ENCODE data around the gene IGSF21. TPM values are rescaled to one million over a fixed set of nuclear protein-coding genes. Genes with fewer than 3 reads are reported as not detected.

The IGSF21 gene
- polyA plus RNA-seq, 1 donor (not counting 4 experiments of a cell fraction or from before 2014, with no cell fraction given) = not detected

- DNase-seq (ENCODE audit: low read depth, low spot score) = no peak
- Histone ChIP-seq H3K27ac (ENCODE audit: control insufficient read depth, insufficient read depth, low read length) (no peak overlapping the region), H3K9me1 (ENCODE audit: control insufficient read depth, extremely low read depth, insufficient read depth, low read length) (no peaks in the 10 kb centered on the region), H2AFZ (ENCODE audit: control insufficient read depth, low read length) (no peak overlapping the region), H3K9me3 (ENCODE audit: control insufficient read depth, low read depth, low read length) (no peaks in the 10 kb centered on the region), H3K36me3 (ENCODE audit: control insufficient read depth in 2 of 2, extremely low read depth in 1 of 2, insufficient read depth in 2 of 2, low read length in 2 of 2) (no peaks in the 10 kb centered on the region), H3K4me3 (ENCODE audit: control insufficient read depth in 2 of 3, extremely low read depth in 1 of 3, insufficient read depth in 2 of 3, low read depth in 1 of 3, low read length in 3 of 3) (no peak overlapping the region), H3K9ac (ENCODE audit: control insufficient read depth, extremely low read depth, insufficient read depth, low read length) (no peak overlapping the region), H3K27me3 (ENCODE audit: control insufficient read depth, extremely low read depth, insufficient read depth, low read length) (no peaks in the 10 kb centered on the region), H3K79me2 (ENCODE audit: control insufficient read depth, insufficient read depth, low read length) (no peaks in the 10 kb centered on the region), H3K4me1 (ENCODE audit: control insufficient read depth, extremely low read depth, insufficient read depth, low read length) (no peaks in the 10 kb centered on the region), H3K4me2 (ENCODE audit: control insufficient read depth, extremely low read depth, insufficient read depth, low read depth, low read length) (no peak overlapping the region), H4K20me1 (ENCODE audit: control insufficient read depth, extremely low read depth, insufficient read depth, low read length) (no peaks in the 10 kb centered on the region)
- TF ChIP-seq EZH2 (IDR thresholded peaks at IDR 0.05; ENCODE audit: low read length) (no peak), CTCF (optimal IDR thresholded peaks at IDR 0.05 in 1 of 3, IDR thresholded peaks at IDR 0.05 in 1 of 3, conservative IDR thresholded peaks at IDR 0.05 in 1 of 3; ENCODE audit: extremely low read depth in 1 of 3, insufficient read depth in 2 of 3, low read length in 3 of 3) (no peak)
- dilution Hi-C loops (cut with MboI; ENCODE audit: extremely low pct_ligation_motif_present, low sequenced_read_pairs) = no loop called here
- FAIRE-seq = no peak
Measured at GRCh38 chr1:18312961-18313360, 205.4 kb downstream of the IGSF21 start.

GRCh38 chr1:18313523-18313922 lies 205.9 kb downstream of the IGSF21 start:
- TF ChIP-seq EZH2 (IDR thresholded peaks at IDR 0.05; ENCODE audit: low read length) = no peak
- no peak for TF ChIP-seq CTCF (optimal IDR thresholded peaks at IDR 0.05 in 1 of 3, IDR thresholded peaks at IDR 0.05 in 1 of 3, conservative IDR thresholded peaks at IDR 0.05 in 1 of 3; ENCODE audit: extremely low read depth in 1 of 3, insufficient read depth in 2 of 3, low read length in 3 of 3)
- H3K4me1 ChIP-seq (ENCODE audit: control insufficient read depth, extremely low read depth, insufficient read depth, low read length) = no peaks in the 10 kb centered on the region
- DNase-seq (ENCODE audit: low read depth, low spot score) = no peak
- H3K27me3 ChIP-seq (ENCODE audit: control insufficient read depth, extremely low read depth, insufficient read depth, low read length) = no peaks in the 10 kb centered on the region
- H3K9me1 ChIP-seq (ENCODE audit: control insufficient read depth, extremely low read depth, insufficient read depth, low read length) = no peaks in the 10 kb centered on the region
- no peaks in the 10 kb centered on the region for H3K36me3 ChIP-seq (ENCODE audit: control insufficient read depth in 2 of 2, extremely low read depth in 1 of 2, insufficient read depth in 2 of 2, low read length in 2 of 2)
- H3K79me2 ChIP-seq (ENCODE audit: control insufficient read depth, insufficient read depth, low read length) = no peaks in the 10 kb centered on the region
- H3K9ac ChIP-seq (ENCODE audit: control insufficient read depth, extremely low read depth, insufficient read depth, low read length) = no peak overlapping the region
- no peak overlapping the region for H3K27ac ChIP-seq (ENCODE audit: control insufficient read depth, insufficient read depth, low read length)
- H4K20me1 ChIP-seq (ENCODE audit: control insufficient read depth, extremely low read depth, insufficient read depth, low read length) = no peaks in the 10 kb centered on the region
- FAIRE-seq = no peak
- H2AFZ ChIP-seq (ENCODE audit: control insufficient read depth, low read length) = no peak overlapping the region
- dilution Hi-C loops (cut with MboI; ENCODE audit: extremely low pct_ligation_motif_present, low sequenced_read_pairs) = no loop called here
- no peaks in the 10 kb centered on the region for H3K9me3 ChIP-seq (ENCODE audit: control insufficient read depth, low read depth, low read length)
- no peak overlapping the region for H3K4me2 ChIP-seq (ENCODE audit: control insufficient read depth, extremely low read depth, insufficient read depth, low read depth, low read length)
- H3K4me3 ChIP-seq (ENCODE audit: control insufficient read depth in 2 of 3, extremely low read depth in 1 of 3, insufficient read depth in 2 of 3, low read depth in 1 of 3, low read length in 3 of 3) = no peak overlapping the region

Measured in keratinocyte (primary cell).